GM10248 (cell line): Measurements from ENCODE around the gene BRSK2.

Experiments
- CTCF ChIA-PET: fragments of 300-600 bp; sonication (Branson Sonifier 250); formaldehyde crosslinking; extraction: SDS; loops from one replicate; lab custom pipeline; 2021; ENCODE audit warnings: antibody characterized with exemption; lab: Yijun Ruan, JAX
- POLR2A ChIA-PET: fragments of 350-650 bp; sonication (Branson Sonifier 250); formaldehyde crosslinking; extraction: SDS; loops from one replicate; lab custom pipeline; 2020; ENCODE audit warnings: antibody characterized with exemption; lab: Yijun Ruan, JAX
- DNase-seq: peaks from one replicate; pipeline ENCODE4 v3.0.0; 2012; ENCODE audit errors: extremely low spot score
- CTCF ChIP-seq: IDR thresholded peaks from 2 replicates; pipeline ENCODE4 v1.5.1; 2012; ENCODE audit warnings: mild to moderate bottlenecking, low read depth; ENCODE audit errors: extremely low read depth, missing control alignments, control extremely low read depth

The BRSK2 gene

GRCh38 chr11:1451781-1452470 lies 62.2 kb downstream of the BRSK2 start:
- no peak for DNase-seq
- ChIA-PET POLR2A (no interaction called here), CTCF (interaction anchor here (1.4 kb wide), 1 partner anchor 11 kb away, joined by 5 read pairs; no protein-coding TSS in a partner anchor)
- no peak for TF ChIP-seq CTCF

GRCh38 chr11:1452744-1453143 lies 63.0 kb downstream of the BRSK2 start:
- CTCF ChIA-PET, result interaction anchor here (1.2 to 2.0 kb wide), 3 partner anchors 12 to 122 kb away, joined by 4 to 10 read pairs (median 5); no protein-coding TSS in a partner anchor
- POLR2A ChIA-PET, result no interaction called here
- no peak for DNase-seq
- TF ChIP-seq CTCF, result no peak

- ChIA-PET CTCF (interaction anchor here (0.8 to 2.0 kb wide), 3 partner anchors 18 to 121 kb away, joined by 3 to 10 read pairs (median 4); no protein-coding TSS in a partner anchor), POLR2A (no interaction called here)
- DNase-seq, result peak; percentile 81
- peak; percentile 61 for TF ChIP-seq CTCF
Measured at GRCh38 chr11:1453611-1454034, 63.9 kb downstream of the BRSK2 start.

- no peak for DNase-seq
- no peak for TF ChIP-seq CTCF
- CTCF ChIA-PET, result interaction anchor here (0.8 to 2.0 kb wide), 4 partner anchors 19 to 120 kb away, joined by 3 to 10 read pairs (median 3); no protein-coding TSS in a partner anchor
- POLR2A ChIA-PET, result no interaction called here
Measured at GRCh38 chr11:1454576-1454975, 64.8 kb downstream of the BRSK2 start.

- ChIA-PET POLR2A (no interaction called here), CTCF (interaction anchor here (1.3 to 1.5 kb wide), 2 partner anchors 60 to 61 kb away, joined by 3 read pairs; no protein-coding TSS in a partner anchor)
- DNase-seq, result no peak
- TF ChIP-seq CTCF, result no peak
Measured at GRCh38 chr11:1455032-1455762, 65.5 kb downstream of the BRSK2 start.

GRCh38 chr11:1455763-1456060 lies 66.0 kb downstream of the BRSK2 start:
- TF ChIP-seq CTCF, result no peak
- ChIA-PET POLR2A (no interaction called here), CTCF (interaction anchor here (1.0 to 1.5 kb wide), 2 partner anchors 59 to 119 kb away, joined by 3 to 4 read pairs; no protein-coding TSS in a partner anchor)
- DNase-seq, result no peak
